Smooth muscle cell (in vitro differentiated cells): ENCODE data around the gene CCL16. TPM values are rescaled to one million over a fixed set of nuclear protein-coding genes. Genes with fewer than 3 reads are reported as not detected.

ENCODE experiments used
- DNase-seq: peaks from one replicate; lab custom pipeline; 2025; ENCODE audit not compliant: unreplicated experiment; lab: John Stamatoyannopoulos, UW
- H2AFZ ChIP-seq: fragments of 200-600 bp; sonication (generic); 2 replicates; pipeline ENCODE4 v1.6.0; 2016; ENCODE audit warnings: antibody characterized with exemption, low read depth, mild to moderate bottlenecking
- H3F3A ChIP-seq: fragments of 200-600 bp; sonication (generic); 2 replicates; pipeline ENCODE4 v1.6.0; 2017; ENCODE audit warnings: antibody characterized with exemption, low read depth
- H3K27ac ChIP-seq: fragments of 200-600 bp; sonication (generic); 2 replicates; pipeline ENCODE4 v1.5.1; 2016; ENCODE audit warnings: low read depth, mild to moderate bottlenecking
- H3K27me3 ChIP-seq: fragments of 200-600 bp; sonication (generic); 2 replicates; pipeline ENCODE4 v1.6.1; 2016; ENCODE audit warnings: low read depth, mild to moderate bottlenecking
- H3K36me3 ChIP-seq: fragments of 200-600 bp; sonication (generic); 2 replicates; pipeline ENCODE4 v1.5.1; 2016; ENCODE audit warnings: low read depth
- H3K4me1 ChIP-seq: fragments of 200-600 bp; sonication (generic); 2 replicates; pipeline ENCODE4 v1.5.1; 2016; ENCODE audit warnings: low read depth
- H3K4me2 ChIP-seq: fragments of 200-600 bp; sonication (generic); 2 replicates; pipeline ENCODE4 v1.6.0; 2016; ENCODE audit warnings: mild to moderate bottlenecking
- H3K4me3 ChIP-seq: fragments of 200-600 bp; sonication (generic); 2 replicates; pipeline ENCODE4 v1.5.1; 2016; ENCODE audit warnings: mild to moderate bottlenecking
- H3K79me2 ChIP-seq: fragments of 200-600 bp; sonication (generic); 2 replicates; pipeline ENCODE4 v1.6.0; 2016; ENCODE audit warnings: low read depth, mild to moderate bottlenecking
- H3K9ac ChIP-seq: fragments of 200-600 bp; sonication (generic); 2 replicates; pipeline ENCODE4 v1.6.0; 2016; ENCODE audit warnings: low read depth
- H3K9me3 ChIP-seq: fragments of 200-600 bp; sonication (generic); replicated peaks from 2 replicates; pipeline ENCODE4 v1.5.1; 2016; ENCODE audit warnings: low read depth
- H4K20me1 ChIP-seq: fragments of 200-600 bp; sonication (generic); 2 replicates; pipeline ENCODE4 v1.6.0; 2016; ENCODE audit warnings: low read depth
- CTCF ChIP-seq: fragments of 200-600 bp; sonication (generic); IDR thresholded peaks from 2 replicates; pipeline ENCODE4 v1.5.1; 2017; ENCODE audit warnings: borderline replicate concordance, mild to moderate bottlenecking, antibody characterized with exemption; ENCODE audit not compliant: insufficient read depth, poor library complexity, severe bottlenecking
- WGBS: methylation state at CpG from one replicate; pipeline ENCODE4 v1.1.7; 2016; ENCODE audit warnings: low lambda C conversion rate; 5-methylcytosine and 5-hydroxymethylcytosine counted together
- polyA plus RNA-seq: library from polyadenylated mRNA; unstranded; fragments of >200 nt; fragmentation: Nextera tagmentation; extraction: Ambion mirVana; gene quantifications from 2 replicates; pipeline ENCODE4 v1.2.1, GENCODE V29; 2016
- total RNA-seq: library from RNA; depleted of rRNA; stranded (reverse); fragments of >200 nt; gene quantifications from 2 replicates; pipeline ENCODE4 v1.2.3, GENCODE V29; 2014

CCL16 gene
- total and polyA plus RNA-seq, 2 experiments from 2014 or later = not detected

GRCh38 chr17:35982409-35983191, 1.3 kb upstream of the CCL16 start:
- peaks cover 5% of the 10 kb centered on the region for H3K27me3 ChIP-seq
- H3F3A ChIP-seq = no peaks in the 10 kb centered on the region
- no peaks in the 10 kb centered on the region for H4K20me1 ChIP-seq
- H3K9ac ChIP-seq = no peak overlapping the region
- H3K36me3 ChIP-seq = no peaks in the 10 kb centered on the region
- no peak overlapping the region for H3K4me3 ChIP-seq
- no peak for DNase-seq
- H3K9me3 ChIP-seq = no peaks in the 10 kb centered on the region
- H3K4me1 ChIP-seq = no peaks in the 10 kb centered on the region
- no peaks in the 10 kb centered on the region for H3K79me2 ChIP-seq
- no peak for TF ChIP-seq CTCF
- WGBS = 91% methylated on average over 3 of the region's 3 CpGs
- no peak overlapping the region for H2AFZ ChIP-seq
- no peak overlapping the region for H3K27ac ChIP-seq
- no peak overlapping the region for H3K4me2 ChIP-seq

- Histone ChIP-seq H3K4me3 (no peak overlapping the region), H3K4me2 (no peak overlapping the region), H3K79me2 (no peaks in the 10 kb centered on the region), H3K36me3 (no peaks in the 10 kb centered on the region), H3K27me3 (peaks cover 5% of the 10 kb centered on the region), H3K9ac (no peak overlapping the region), H3K4me1 (no peaks in the 10 kb centered on the region), H3F3A (no peaks in the 10 kb centered on the region), H3K27ac (no peak overlapping the region), H3K9me3 (no peaks in the 10 kb centered on the region), H4K20me1 (no peaks in the 10 kb centered on the region), H2AFZ (no peak overlapping the region)
- TF ChIP-seq CTCF = no peak
- DNase-seq = no peak
- 66% methylated on average over 4 of the region's 4 CpGs for WGBS
Observed at GRCh38 chr17:35981908-35982330, 622 bp upstream of the CCL16 start.

- no peak overlapping the region for H2AFZ ChIP-seq
- H3K4me2 ChIP-seq = no peak overlapping the region
- no peak for TF ChIP-seq CTCF
- H3K9ac ChIP-seq = no peak overlapping the region
- H3K4me1 ChIP-seq = no peaks in the 10 kb centered on the region
- no peaks in the 10 kb centered on the region for H3K36me3 ChIP-seq
- no peak for DNase-seq
- H3K27me3 ChIP-seq = peaks cover 12% of the 10 kb centered on the region
- H3K9me3 ChIP-seq = no peaks in the 10 kb centered on the region
- no peaks in the 10 kb centered on the region for H4K20me1 ChIP-seq
- 90% methylated on average over 3 of the region's 3 CpGs for WGBS
- H3K27ac ChIP-seq = no peak overlapping the region
- H3K4me3 ChIP-seq = no peak overlapping the region
- H3F3A ChIP-seq = no peaks in the 10 kb centered on the region
- no peaks in the 10 kb centered on the region for H3K79me2 ChIP-seq
Observed at GRCh38 chr17:35978346-35978745, 3.0 kb downstream of the CCL16 start.

GRCh38 chr17:35977509-35977908, 3.8 kb downstream of the CCL16 start:
- DNase-seq = no peak
- Histone ChIP-seq H3K27ac (no peak overlapping the region), H3K4me2 (no peak overlapping the region), H3K4me3 (no peak overlapping the region), H3F3A (no peaks in the 10 kb centered on the region), H3K27me3 (peaks cover 12% of the 10 kb centered on the region), H2AFZ (no peak overlapping the region), H3K4me1 (no peaks in the 10 kb centered on the region), H3K9me3 (no peaks in the 10 kb centered on the region), H3K9ac (no peak overlapping the region), H3K36me3 (no peaks in the 10 kb centered on the region), H3K79me2 (no peaks in the 10 kb centered on the region), H4K20me1 (no peaks in the 10 kb centered on the region)
- WGBS = 93% methylated on average over 4 of the region's 7 CpGs
- TF ChIP-seq CTCF = no peak
